Measurements from ENCODE around the gene RPS19.

- TF ChIP-seq CTCF (IDR thresholded peaks at IDR 0.05) (no peak), POLR2A (IDR thresholded peaks at IDR 0.05) (no peak), POLR2AphosphoS5 (IDR thresholded peaks at IDR 0.05) (no peak)
These were observed 58.0 kb downstream of the RPS19 start for GRCh38 chr19:41918095-41918494.

All from upper lobe of left lung (tissue), 4 donors.